A549 treated with CpdA at 1 μM for 4 hours (cell line): ENCODE measurements around the gene TRIM43B. TPM values are rescaled to one million over a fixed set of nuclear protein-coding genes. Genes with fewer than 3 reads are reported as not detected.

Experiments used
- total RNA-seq: library from RNA; stranded (reverse); fragments of 200-300 nt; extraction: Qiagen RNA extraction; gene quantifications from 5 replicates; pipeline ENCODE4 v1.2.3, GENCODE V29; 2022; ENCODE audit warnings: low read depth

Gene TRIM43B
- total RNA-seq, result not detected in 5 replicates

DNA sequence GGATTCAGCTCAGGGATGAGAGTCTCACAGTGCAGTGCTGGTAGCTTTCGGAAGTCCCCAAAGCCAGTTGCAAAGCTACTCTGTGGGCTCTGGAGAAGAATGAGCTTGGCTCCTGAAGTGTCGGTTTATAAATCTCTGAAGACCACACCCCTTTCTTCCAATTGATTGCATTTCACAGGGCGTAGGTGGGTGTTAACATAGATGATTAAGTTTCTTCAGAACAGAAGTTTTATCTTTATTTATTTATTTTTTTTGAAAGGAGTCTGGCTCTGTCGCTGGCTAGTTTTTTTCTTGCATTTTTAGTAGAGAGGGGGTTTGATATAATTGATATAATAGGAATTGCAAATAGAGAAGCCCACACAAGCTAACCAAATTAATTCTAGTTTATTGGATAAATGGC, at the start of gene TRIM43B:
Gene TRIM43B (minus strand): TSS at position 101 of the 400 bp plus-strand sequence. CDS start 2,040 bp downstream, outside the sequence.

Other genes starting within 250 kb of the TRIM43B start
- gene PROM2, start 210.3 kb downstream of the TRIM43B start, total RNA-seq, result 0.15 TPM in 1 of 5 replicates, not detected in the others
- 1.0 to 1.9 TPM (median 1.7 TPM) in 5 replicates for gene KCNIP3, start 187.4 kb downstream of the TRIM43B start, total RNA-seq
- 26.5 to 33.5 TPM (median 30.6 TPM) in 5 replicates for gene FAHD2A, start 82.0 kb downstream of the TRIM43B start, total RNA-seq
- gene TRIM43, start 107.2 kb upstream of the TRIM43B start, total RNA-seq, result 0.07 TPM in 1 of 5 replicates, not detected in the others